HL-60 (cell line): ENCODE measurements around the gene MAP3K10.
"Not testable (repeated sequence)": the region's sequence is repeated elsewhere in the genome, so short reads cannot be mapped to it uniquely, and the experiment has no call there.

ENCODE experiments used
- DNase-seq, 2 experiments: peaks; one replicate each; pipeline ENCODE4 v3.0.0-alpha.2; 2010 to 2020; ENCODE audit warnings: low read depth in 1 of 2, low spot score in 1 of 2
- H3K27ac ChIP-seq: fragments of 250-450 bp; sonication (Bioruptor Pico); replicated peaks from 2 replicates; pipeline ENCODE4 v1.5.1; 2020; ENCODE audit warnings: mild to moderate bottlenecking, moderate library complexity
- H3K27me3 ChIP-seq: fragments of 250-450 bp; sonication (Bioruptor Pico); 2 replicates; pipeline ENCODE4 v1.5.1; 2021; ENCODE audit warnings: mild to moderate bottlenecking, moderate library complexity; ENCODE audit not compliant: insufficient read depth, poor library complexity, severe bottlenecking
- H3K4me3 ChIP-seq: replicated peaks from 2 replicates; pipeline ENCODE4 v1.5.1; 2011; ENCODE audit warnings: mild to moderate bottlenecking, control low read depth, low read length; ENCODE audit not compliant: insufficient read depth
- CTCF ChIP-seq: IDR thresholded peaks from one replicate; pipeline ENCODE4 v1.5.1; 2011; ENCODE audit warnings: low read length, control low read depth, inconsistent platforms; ENCODE audit not compliant: insufficient read depth
- GABPA ChIP-seq: IDR thresholded peaks from 2 replicates; pipeline ENCODE4 v1.6.1; 2012; ENCODE audit warnings: low read depth
- POLR2AphosphoS5 ChIP-seq: IDR thresholded peaks from 2 replicates; pipeline ENCODE4 v1.6.1; 2012; ENCODE audit warnings: low read depth
- REST ChIP-seq: IDR thresholded peaks from 2 replicates; pipeline ENCODE4 v1.6.1; 2012; ENCODE audit warnings: low read depth; ENCODE audit not compliant: insufficient replicate concordance
- SPI1 ChIP-seq: IDR thresholded peaks from 2 replicates; pipeline ENCODE4 v1.6.1; 2012; ENCODE audit warnings: low read depth, mild to moderate bottlenecking, borderline replicate concordance

MAP3K10 gene

DNA sequence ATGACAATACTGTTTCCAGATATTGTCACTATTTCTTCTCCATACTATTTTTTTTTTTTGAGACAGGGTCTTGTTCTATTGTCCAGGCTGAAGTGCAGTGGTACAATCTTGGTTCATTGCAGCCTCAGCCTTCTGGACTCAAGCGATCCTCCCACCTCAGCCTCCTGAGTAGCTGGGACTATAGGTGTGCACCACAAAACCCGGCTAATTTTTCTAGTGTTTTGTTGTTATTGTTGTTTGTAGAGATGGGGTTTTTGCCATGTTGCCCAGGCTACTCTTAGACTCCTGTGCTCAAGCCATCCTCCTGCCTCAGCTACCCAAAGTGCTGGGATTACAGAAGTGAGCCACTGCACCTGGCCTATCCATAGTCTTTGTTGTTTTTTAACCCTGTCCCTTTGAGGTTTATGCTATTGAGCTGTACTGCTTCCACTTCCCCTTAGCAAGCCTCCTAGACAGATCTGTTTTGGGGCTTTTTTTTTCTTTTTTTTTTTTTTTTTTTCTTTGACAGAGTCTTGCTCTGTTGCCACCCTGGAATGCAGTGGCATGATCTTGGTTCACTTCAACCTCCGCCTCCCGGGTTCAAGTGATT, 27.6 kb upstream of the MAP3K10 start:
- TF ChIP-seq SPI1 (peak; percentile 20; the same call in 1 of the 2 replicates), POLR2AphosphoS5 (no peak)
- H3K4me3 ChIP-seq = no peak overlapping the region
- DNase-seq = no peak
- no peak overlapping the region for H3K27ac ChIP-seq
- no peaks in the 10 kb centered on the region for H3K27me3 ChIP-seq

DNA sequence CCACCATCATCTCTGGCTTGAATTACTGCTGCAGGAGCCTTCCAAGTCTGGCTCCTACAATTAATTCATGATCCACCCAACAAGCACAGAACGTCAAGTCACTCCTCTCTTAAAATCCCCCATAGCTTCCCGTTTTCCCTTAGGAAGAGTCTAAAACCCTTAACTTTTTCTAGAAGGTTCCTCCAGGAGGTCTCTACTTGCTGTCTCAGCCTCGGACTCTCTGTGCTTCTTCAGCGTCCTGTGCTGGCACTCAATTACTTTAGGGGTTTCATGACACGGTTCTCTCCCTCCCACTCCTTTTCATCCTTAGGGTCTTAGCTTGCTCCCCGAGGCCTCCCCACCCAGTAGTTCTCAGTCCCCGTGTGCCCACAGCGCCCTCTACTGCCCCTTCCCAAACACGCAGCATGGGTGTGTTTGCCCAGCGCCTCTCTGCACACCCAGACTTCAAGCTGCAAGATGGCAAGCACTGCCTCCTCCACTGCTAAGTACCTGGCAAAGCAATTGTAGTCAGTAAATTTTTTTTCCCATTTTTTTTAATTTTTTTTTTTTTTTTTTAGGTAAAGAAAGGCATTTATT, 25.8 kb upstream of the MAP3K10 start:
- no peak for TF ChIP-seq REST
- TF ChIP-seq CTCF = peak; percentile 50
- peak; percentile 23 to 30 for DNase-seq
- H3K27me3 ChIP-seq = no peaks in the 10 kb centered on the region
- H3K27ac ChIP-seq = no peak overlapping the region
- no peak overlapping the region for H3K4me3 ChIP-seq

DNA sequence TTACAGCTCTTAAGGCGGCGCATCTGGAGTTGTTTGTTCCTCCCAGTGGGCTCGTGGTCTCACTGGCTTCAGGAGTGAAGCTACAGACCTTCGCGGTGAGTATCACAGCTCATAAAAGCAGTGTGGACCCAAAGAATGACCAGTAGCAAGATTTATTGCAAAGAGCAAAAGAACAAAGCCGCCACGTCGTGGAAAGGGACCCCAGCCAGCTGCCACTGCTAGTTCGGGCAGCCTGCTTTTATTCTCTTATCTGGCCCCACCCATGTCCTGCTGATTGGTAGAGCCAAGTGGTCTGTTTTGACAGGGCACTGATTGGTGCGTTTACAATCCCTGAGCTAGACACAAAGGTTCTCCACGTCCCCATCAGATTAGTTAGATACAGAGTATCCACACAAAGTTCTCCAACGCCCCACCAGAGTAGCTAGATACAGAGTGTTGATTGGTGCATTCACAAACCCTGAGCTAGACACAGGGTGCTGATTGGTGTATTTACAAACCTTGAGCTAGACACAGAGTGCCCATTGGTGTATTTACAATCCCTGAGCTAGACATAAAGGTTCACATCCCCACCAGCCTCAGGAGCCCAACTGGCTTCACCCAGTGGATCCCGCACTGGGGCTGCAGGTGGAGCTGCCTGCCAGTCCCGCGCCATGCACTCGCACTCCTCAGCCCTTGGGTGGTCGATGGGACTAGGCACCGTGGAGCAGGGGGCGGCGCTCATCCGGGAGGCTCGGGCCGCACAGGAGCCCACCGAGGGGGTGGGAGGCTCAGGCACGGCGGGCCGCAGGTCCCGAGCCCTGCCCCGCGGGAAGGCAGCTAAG, 21.5 kb upstream of the MAP3K10 start:
- H3K4me3 ChIP-seq, H3K27me3 ChIP-seq, DNase-seq, H3K27ac ChIP-seq: not testable (repeated sequence)

- not testable (repeated sequence) for DNase-seq
Observed at GRCh38 chr19:40170303-40170989, 20.8 kb upstream of the MAP3K10 start.

DNA sequence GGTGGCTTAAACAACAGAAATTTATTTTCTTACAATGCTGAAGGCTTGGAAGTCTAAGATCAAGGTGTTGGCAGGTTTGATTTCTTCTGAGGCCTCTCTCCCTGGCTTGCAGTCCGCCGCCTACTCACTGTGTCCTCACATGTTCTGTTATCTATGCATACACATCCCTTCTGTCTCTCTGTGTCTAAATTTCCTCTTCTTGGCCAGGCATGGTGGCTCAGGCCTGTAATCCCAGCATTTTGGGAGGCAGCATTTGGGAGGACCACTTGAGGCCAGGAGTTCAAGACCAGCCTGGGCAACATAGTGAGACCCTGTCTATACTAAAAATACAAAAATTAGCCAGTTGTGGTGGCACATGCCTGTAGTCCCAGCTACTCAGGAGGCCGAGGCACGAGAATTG, 19.9 kb upstream of the MAP3K10 start:
- H3K4me3 ChIP-seq, DNase-seq, H3K27me3 ChIP-seq, H3K27ac ChIP-seq: not testable (repeated sequence)

More at GRCh38 chr19:40170303-40170989, 20.8 kb upstream of the MAP3K10 start:
- not testable (repeated sequence) for H3K4me3 ChIP-seq, H3K27ac ChIP-seq, H3K27me3 ChIP-seq

GRCh38 chr19:40174092-40174491, 17.1 kb upstream of the MAP3K10 start:
- H3K4me3 ChIP-seq = no peak overlapping the region
- no peaks in the 10 kb centered on the region for H3K27me3 ChIP-seq
- DNase-seq = no peak
- no peak for TF ChIP-seq SPI1
- no peak overlapping the region for H3K27ac ChIP-seq

GRCh38 chr19:40175820-40176219, 15.4 kb upstream of the MAP3K10 start:
- TF ChIP-seq POLR2AphosphoS5 (no peak), GABPA (no peak), REST (no peak), SPI1 (no peak), CTCF (no peak)
- no peak overlapping the region for H3K4me3 ChIP-seq
- no peak for DNase-seq
- H3K27ac ChIP-seq = no peak overlapping the region
- peaks cover 2% of the 10 kb centered on the region for H3K27me3 ChIP-seq
